Measurements from ENCODE around the gene FOXJ3. TPM values are rescaled to one million over a fixed set of nuclear protein-coding genes. Genes with fewer than 3 reads are reported as not detected.
"Not testable (repeated sequence)": the region's sequence is repeated elsewhere in the genome, so short reads cannot be mapped to it uniquely, and the experiment has no call there.

FOXJ3 gene
- total and polyA plus RNA-seq, 2 donors (not counting 1 experiment from before 2014, with no cell fraction given) = 22.6 to 29.5 TPM

DNA sequence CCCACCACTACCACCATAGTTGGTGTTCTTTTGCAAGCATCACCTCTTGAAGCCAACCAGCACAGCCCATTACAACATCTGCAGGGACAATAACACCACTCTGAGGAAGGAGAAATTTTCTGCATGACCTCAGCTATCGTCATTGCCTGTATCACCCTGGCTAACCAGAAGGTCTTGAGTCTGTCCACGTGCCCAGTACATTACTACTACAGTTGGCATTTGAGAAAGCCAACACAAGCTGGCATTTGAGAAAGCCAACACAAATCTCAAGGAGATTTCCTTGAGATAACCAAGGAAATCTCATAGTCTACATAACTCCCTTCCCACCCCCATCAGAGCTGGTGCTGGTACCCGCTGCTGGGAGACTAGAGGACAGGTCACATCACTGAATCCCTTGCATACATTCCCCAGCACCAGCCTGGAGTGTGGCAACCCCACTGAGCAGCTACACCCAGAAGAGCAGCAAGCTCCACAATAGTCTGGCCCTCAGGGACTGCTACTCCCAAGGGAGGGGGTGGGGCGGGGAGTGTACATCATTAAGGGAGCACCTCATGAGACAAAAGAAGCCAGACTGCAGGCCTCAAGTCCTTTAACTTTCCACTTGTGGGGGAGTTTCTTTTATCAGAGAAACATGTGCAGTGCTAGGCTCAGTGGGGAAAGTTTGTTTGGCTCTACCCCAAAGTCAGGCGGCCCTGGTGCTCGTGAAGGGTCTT is 124.5 kb downstream of the FOXJ3 start:
- H3K4me2 ChIP-seq (ENCODE audit: extremely low read depth, insufficient read depth, low read length) = peak overlapping the region; percentile 52
- peaks cover 8% of the 10 kb centered on the region for H3K79me2 ChIP-seq (ENCODE audit: control insufficient read depth, insufficient read depth, low read length)
- no peak for TF ChIP-seq EZH2 (IDR thresholded peaks at IDR 0.05; ENCODE audit: low read length, missing control alignments)
- TF ChIP-seq, protein P1, sequence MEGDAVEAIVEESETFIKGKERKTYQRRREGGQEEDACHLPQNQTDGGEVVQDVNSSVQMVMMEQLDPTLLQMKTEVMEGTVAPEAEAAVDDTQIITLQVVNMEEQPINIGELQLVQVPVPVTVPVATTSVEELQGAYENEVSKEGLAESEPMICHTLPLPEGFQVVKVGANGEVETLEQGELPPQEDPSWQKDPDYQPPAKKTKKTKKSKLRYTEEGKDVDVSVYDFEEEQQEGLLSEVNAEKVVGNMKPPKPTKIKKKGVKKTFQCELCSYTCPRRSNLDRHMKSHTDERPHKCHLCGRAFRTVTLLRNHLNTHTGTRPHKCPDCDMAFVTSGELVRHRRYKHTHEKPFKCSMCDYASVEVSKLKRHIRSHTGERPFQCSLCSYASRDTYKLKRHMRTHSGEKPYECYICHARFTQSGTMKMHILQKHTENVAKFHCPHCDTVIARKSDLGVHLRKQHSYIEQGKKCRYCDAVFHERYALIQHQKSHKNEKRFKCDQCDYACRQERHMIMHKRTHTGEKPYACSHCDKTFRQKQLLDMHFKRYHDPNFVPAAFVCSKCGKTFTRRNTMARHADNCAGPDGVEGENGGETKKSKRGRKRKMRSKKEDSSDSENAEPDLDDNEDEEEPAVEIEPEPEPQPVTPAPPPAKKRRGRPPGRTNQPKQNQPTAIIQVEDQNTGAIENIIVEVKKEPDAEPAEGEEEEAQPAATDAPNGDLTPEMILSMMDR (conservative IDR thresholded peaks at IDR 0.05 in 1 of 2, IDR thresholded peaks at IDR 0.05 in 1 of 2; ENCODE audit: low read depth in 1 of 2, low read length in 2 of 2) = no peak
- DNase-seq (ENCODE audit: low read depth in 2 of 2) = peak; percentile 26 to 89
- H3K9me3 ChIP-seq (ENCODE audit: control insufficient read depth, insufficient read depth, low read depth, low read length) = no peaks in the 10 kb centered on the region
- no peak overlapping the region for H3K4me3 ChIP-seq (replicated peaks in 1 of 4; ENCODE audit: control extremely low read depth in 1 of 4, insufficient read depth in 1 of 4, low read depth in 3 of 4, low read length in 4 of 4)
- no peaks in the 10 kb centered on the region for H3K36me3 ChIP-seq (ENCODE audit: control insufficient read depth, insufficient read depth, low read length)
- H3K27ac ChIP-seq (ENCODE audit: insufficient read depth, low read length) = peak overlapping the region; percentile 64
- no peaks in the 10 kb centered on the region for H4K20me1 ChIP-seq (ENCODE audit: control insufficient read depth, extremely low read depth, insufficient read depth, low read length)
- H3K4me1 ChIP-seq (ENCODE audit: control insufficient read depth, extremely low read depth, insufficient read depth, low read length) = peaks cover 21% of the 10 kb centered on the region
- H2AFZ ChIP-seq (ENCODE audit: low read length) = no peak overlapping the region
- no peak overlapping the region for H3K9ac ChIP-seq (ENCODE audit: insufficient read depth, low read length)
- no peaks in the 10 kb centered on the region for H3K27me3 ChIP-seq (ENCODE audit: control insufficient read depth, insufficient read depth, low read length)

DNA sequence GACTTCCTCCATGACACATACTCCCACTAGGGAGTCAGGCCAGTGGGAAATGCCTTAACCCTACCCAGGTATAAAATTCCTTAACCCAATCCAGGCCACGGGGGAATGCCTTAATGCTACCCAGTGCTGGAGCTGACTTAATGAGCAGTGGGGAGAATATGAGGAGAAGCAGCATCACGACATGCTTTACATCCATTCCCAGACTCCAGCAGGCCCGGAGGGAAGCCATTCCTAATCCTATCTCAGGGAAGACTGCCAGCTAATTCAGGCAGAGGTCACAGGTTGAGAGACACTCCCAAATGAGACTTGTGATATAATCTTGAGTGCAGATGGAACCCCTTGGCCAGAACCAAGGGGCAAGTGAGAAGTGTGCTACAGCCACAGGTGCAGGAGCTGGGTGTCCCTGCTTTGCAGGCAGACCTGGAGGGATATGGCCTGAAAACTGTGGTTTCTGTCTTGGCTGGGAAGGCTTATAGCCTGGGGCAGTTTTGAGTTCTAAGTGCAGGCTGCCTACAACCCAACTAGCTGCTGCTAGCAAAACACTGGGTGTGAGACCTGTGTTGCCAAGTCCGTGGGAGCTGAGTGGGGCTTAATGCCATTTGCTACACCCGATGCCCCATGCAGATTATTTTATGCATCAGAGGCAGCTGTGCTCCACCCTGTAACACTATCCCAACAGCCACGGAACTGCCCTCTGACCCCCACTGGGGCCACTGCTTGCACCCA is 125.3 kb downstream of the FOXJ3 start:
- H3K4me2 ChIP-seq (ENCODE audit: extremely low read depth, insufficient read depth, low read length) = no peak overlapping the region
- no peaks in the 10 kb centered on the region for H3K36me3 ChIP-seq (ENCODE audit: control insufficient read depth, insufficient read depth, low read length)
- H4K20me1 ChIP-seq (ENCODE audit: control insufficient read depth, extremely low read depth, insufficient read depth, low read length) = no peaks in the 10 kb centered on the region
- H3K4me1 ChIP-seq (ENCODE audit: control insufficient read depth, extremely low read depth, insufficient read depth, low read length) = peaks cover 21% of the 10 kb centered on the region
- H3K4me3 ChIP-seq (replicated peaks in 1 of 4; ENCODE audit: control extremely low read depth in 1 of 4, insufficient read depth in 1 of 4, low read depth in 3 of 4, low read length in 4 of 4) = no peak overlapping the region
- H3K27me3 ChIP-seq (ENCODE audit: control insufficient read depth, insufficient read depth, low read length) = no peaks in the 10 kb centered on the region
- no peak overlapping the region for H3K9ac ChIP-seq (ENCODE audit: insufficient read depth, low read length)
- peak in 1 of 2 donors; percentile 88 for DNase-seq (ENCODE audit: low read depth in 2 of 2)
- H2AFZ ChIP-seq (ENCODE audit: low read length) = no peak overlapping the region
- H3K27ac ChIP-seq (ENCODE audit: insufficient read depth, low read length) = no peak overlapping the region
- H3K9me3 ChIP-seq (ENCODE audit: control insufficient read depth, insufficient read depth, low read depth, low read length) = no peaks in the 10 kb centered on the region
- TF ChIP-seq, protein P1 (conservative IDR thresholded peaks at IDR 0.05 in 1 of 2, IDR thresholded peaks at IDR 0.05 in 1 of 2; ENCODE audit: low read depth in 1 of 2, low read length in 2 of 2) = no peak
- no peak for TF ChIP-seq EZH2 (IDR thresholded peaks at IDR 0.05; ENCODE audit: low read length, missing control alignments)
- peaks cover 8% of the 10 kb centered on the region for H3K79me2 ChIP-seq (ENCODE audit: control insufficient read depth, insufficient read depth, low read length)

DNA sequence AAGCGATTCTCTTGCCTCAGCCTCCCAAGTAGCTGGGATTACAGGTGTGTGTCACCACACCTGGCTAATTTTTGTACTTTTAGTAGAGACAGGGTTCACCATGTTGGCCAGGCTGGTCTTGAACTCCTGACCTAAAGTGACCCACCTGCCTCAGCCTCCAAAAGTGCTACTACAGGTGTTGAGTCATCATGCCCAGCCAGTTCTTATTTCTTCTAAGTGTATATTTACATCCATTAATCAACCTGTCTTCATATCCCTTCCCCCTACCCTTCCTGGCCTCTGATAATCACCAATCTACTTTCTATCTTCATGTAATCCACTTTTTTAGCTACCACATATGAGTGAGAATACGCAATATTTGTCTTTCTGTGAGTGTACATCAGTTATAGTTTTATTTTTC is 128.1 kb downstream of the FOXJ3 start:
- H3K79me2 ChIP-seq (ENCODE audit: control insufficient read depth, insufficient read depth, low read length); H3K36me3 ChIP-seq (ENCODE audit: control insufficient read depth, insufficient read depth, low read length); H3K9me3 ChIP-seq (ENCODE audit: control insufficient read depth, insufficient read depth, low read depth, low read length); H3K27me3 ChIP-seq (ENCODE audit: control insufficient read depth, insufficient read depth, low read length); H3K27ac ChIP-seq (ENCODE audit: insufficient read depth, low read length); H4K20me1 ChIP-seq (ENCODE audit: control insufficient read depth, extremely low read depth, insufficient read depth, low read length); H3K9ac ChIP-seq (ENCODE audit: insufficient read depth, low read length); H2AFZ ChIP-seq (ENCODE audit: low read length); DNase-seq (ENCODE audit: low read depth in 2 of 2); H3K4me3 ChIP-seq (replicated peaks in 1 of 4; ENCODE audit: control extremely low read depth in 1 of 4, insufficient read depth in 1 of 4, low read depth in 3 of 4, low read length in 4 of 4); H3K4me2 ChIP-seq (ENCODE audit: extremely low read depth, insufficient read depth, low read length): not testable (repeated sequence)
- H3K4me1 ChIP-seq (ENCODE audit: control insufficient read depth, extremely low read depth, insufficient read depth, low read length) = peaks cover 17% of the 10 kb centered on the region
